ENCODE measurements around the gene ATMIN. TPM values are rescaled to one million over a fixed set of nuclear protein-coding genes. Genes with fewer than 3 reads are reported as not detected.

Gene ATMIN
- polyA plus RNA-seq, 1 of the 3 experiments (the other 2 are of a cell fraction): 15.3 TPM

DNA sequence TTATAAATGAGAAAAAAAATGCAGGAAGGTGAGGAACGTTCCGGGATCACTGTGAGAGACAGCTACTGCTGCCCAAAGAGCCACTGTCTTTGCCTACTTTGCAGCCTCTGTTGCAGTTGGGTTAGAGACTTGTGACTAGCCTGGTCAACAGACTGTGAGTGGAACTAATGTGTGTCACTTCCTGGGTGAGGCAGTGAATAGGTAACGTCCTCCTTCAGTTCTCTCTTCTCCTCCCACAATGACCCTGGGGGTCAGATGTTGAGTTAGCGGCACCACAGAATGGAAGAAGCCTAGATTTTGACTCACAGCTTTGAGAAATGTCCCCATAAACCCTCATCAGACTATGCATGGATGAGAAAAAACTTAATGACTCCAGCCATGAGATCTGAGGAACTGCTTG lies 36.2 kb downstream of the ATMIN start:
- Histone ChIP-seq H3K9me2 (no peaks in the 10 kb centered on the region), H3K9me3 (no peaks in the 10 kb centered on the region), H4K20me1 (ENCODE audit: insufficient read depth) (no peaks in the 10 kb centered on the region), H3K79me2 (ENCODE audit: insufficient read depth) (no peaks in the 10 kb centered on the region), H3F3A (replicated peaks; ENCODE audit: insufficient read depth) (peaks cover 4% of the 10 kb centered on the region), H3K4me3 (ENCODE audit: low read depth in 2 of 2, low read length in 1 of 2) (no peak overlapping the region), H3K9ac (no peak overlapping the region), H3K4me1 (ENCODE audit: control insufficient read depth in 1 of 2, insufficient read depth in 2 of 2, low read depth in 1 of 2, low read length in 1 of 2) (peaks cover 0 to 4% of the 10 kb centered on the region in 2 experiments; a peak in 1 of 4 replicates), H3K27ac (ENCODE audit: low read depth in 2 of 2, low read length in 1 of 2) (no peak overlapping the region), H3K27me3 (ENCODE audit: insufficient read depth) (no peaks in the 10 kb centered on the region), H3K36me3 (replicated peaks in 1 of 2; ENCODE audit: control insufficient read depth in 1 of 2, insufficient read depth in 2 of 2, low read length in 1 of 2) (no peaks in the 10 kb centered on the region), H2AFZ (ENCODE audit: low read depth) (no peak overlapping the region), H3K4me2 (no peak overlapping the region)
- POLR2A ChIA-PET: no interaction called here
- no peak for DNase-seq
- CTCF ChIA-PET: no interaction called here
- 88% methylated on average over 4 of the region's 4 CpGs for whole genome bisulfite sequencing (ENCODE audit: low lambda C conversion rate)
- TF ChIP-seq YY1 (IDR thresholded peaks at IDR 0.05; ENCODE audit: low read depth) (no peak), MEF2A (IDR thresholded peaks at IDR 0.05; ENCODE audit: borderline replicate concordance, low read depth) (no peak), RFX5 (IDR thresholded peaks at IDR 0.05; ENCODE audit: low read length) (no peak), NRF1 (IDR thresholded peaks at IDR 0.05; ENCODE audit: low read depth, low read length) (no peak), REST (IDR thresholded peaks at IDR 0.05; ENCODE audit: low read depth, low read length) (no peak), USF1 (IDR thresholded peaks at IDR 0.05; ENCODE audit: borderline replicate concordance, low read depth) (no peak), ZBTB33 (IDR thresholded peaks at IDR 0.05; ENCODE audit: borderline replicate concordance, low read depth) (no peak), EP300 (IDR thresholded peaks at IDR 0.05; ENCODE audit: borderline replicate concordance in 1 of 2, low read depth in 1 of 2, low read length in 1 of 2) (no peak), MXI1 (IDR thresholded peaks at IDR 0.05; ENCODE audit: low read depth, low read length) (no peak), EZH2phosphoT487 (IDR thresholded peaks at IDR 0.05; ENCODE audit: borderline replicate concordance, low read depth) (no peak), GABPA (IDR thresholded peaks at IDR 0.05; ENCODE audit: low read depth) (no peak), FOXM1 (IDR thresholded peaks at IDR 0.05; ENCODE audit: low read depth) (no peak), POLR2AphosphoS5 (IDR thresholded peaks at IDR 0.05; ENCODE audit: low read depth, low read length) (no peak), RXRA (IDR thresholded peaks at IDR 0.05; ENCODE audit: borderline replicate concordance, low read depth) (no peak), TEAD4 (IDR thresholded peaks at IDR 0.05; ENCODE audit: borderline replicate concordance, insufficient read depth) (no peak), CTCF (IDR thresholded peaks at IDR 0.05) (no peak), TCF12 (IDR thresholded peaks at IDR 0.05) (no peak)
- TF ChIP-seq, protein P1, sequence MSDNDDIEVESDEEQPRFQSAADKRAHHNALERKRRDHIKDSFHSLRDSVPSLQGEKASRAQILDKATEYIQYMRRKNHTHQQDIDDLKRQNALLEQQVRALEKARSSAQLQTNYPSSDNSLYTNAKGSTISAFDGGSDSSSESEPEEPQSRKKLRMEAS (IDR thresholded peaks at IDR 0.05; ENCODE audit: low read depth): no peak
- TF ChIP-seq, protein P2, sequence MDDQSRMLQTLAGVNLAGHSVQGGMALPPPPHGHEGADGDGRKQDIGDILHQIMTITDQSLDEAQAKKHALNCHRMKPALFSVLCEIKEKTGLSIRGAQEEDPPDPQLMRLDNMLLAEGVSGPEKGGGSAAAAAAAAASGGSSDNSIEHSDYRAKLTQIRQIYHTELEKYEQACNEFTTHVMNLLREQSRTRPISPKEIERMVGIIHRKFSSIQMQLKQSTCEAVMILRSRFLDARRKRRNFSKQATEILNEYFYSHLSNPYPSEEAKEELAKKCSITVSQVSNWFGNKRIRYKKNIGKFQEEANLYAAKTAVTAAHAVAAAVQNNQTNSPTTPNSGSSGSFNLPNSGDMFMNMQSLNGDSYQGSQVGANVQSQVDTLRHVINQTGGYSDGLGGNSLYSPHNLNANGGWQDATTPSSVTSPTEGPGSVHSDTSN (IDR thresholded peaks at IDR 0.05): no peak

All from SK-N-SH (cell line).